Activated T-cell treated with anti-CD3 and anti-CD28 coated beads for 1 hour (primary cell): Measurements from ENCODE around the gene TMEM225.
"Not testable (repeated sequence)": the region's sequence is repeated elsewhere in the genome, so short reads cannot be mapped to it uniquely, and the experiment has no call there.

ENCODE experiments used
- DNase-seq: peaks from one replicate; pipeline ENCODE4 v3.0.0-alpha.2; 2020; ENCODE audit warnings: low read depth

Gene TMEM225

GRCh38 chr11:123885570-123885969, at the start of gene TMEM225:
Gene TMEM225, minus strand, starts transcription at chr11:123885670. Its CDS starts 245 bp downstream, at chr11:123885425.
- no peak for DNase-seq

GRCh38 chr11:123924027-123924426, 38.6 kb upstream of the TMEM225 start:
- no peak for DNase-seq

- DNase-seq = no peak
These were observed 35.5 kb upstream of the TMEM225 start for GRCh38 chr11:123920943-123921342.

GRCh38 chr11:123905826-123906225, 20.4 kb upstream of the TMEM225 start:
- DNase-seq = no peak

- DNase-seq = no peak
These were observed 19.5 kb upstream of the TMEM225 start for GRCh38 chr11:123904932-123905331.

- DNase-seq = no peak
These were observed 18.5 kb upstream of the TMEM225 start for GRCh38 chr11:123903932-123904331.

- DNase-seq = no peak
These were observed 16.4 kb upstream of the TMEM225 start, which contains the start of gene OR8D4 for GRCh38 chr11:123901867-123902266. Gene OR8D4, plus strand, starts transcription at chr11:123902167. Its CDS starts 4,265 bp downstream, at chr11:123906432.

GRCh38 chr11:123899792-123900191, 14.3 kb upstream of the TMEM225 start:
- no peak for DNase-seq

- DNase-seq = no peak
These were observed 6.6 kb upstream of the TMEM225 start for GRCh38 chr11:123892031-123892430.

- DNase-seq = no peak
These were observed 4.6 kb downstream of the TMEM225 start for GRCh38 chr11:123880912-123881311.

- not testable (repeated sequence) for DNase-seq
These were observed 17.7 kb downstream of the TMEM225 start for GRCh38 chr11:123867795-123868194.

- not testable (repeated sequence) for DNase-seq
These were observed 20.2 kb downstream of the TMEM225 start for GRCh38 chr11:123865293-123865692.

- DNase-seq = no peak
These were observed 25.7 kb downstream of the TMEM225 start for GRCh38 chr11:123859731-123860130.

- DNase-seq = no peak
These were observed 29.0 kb downstream of the TMEM225 start for GRCh38 chr11:123856444-123856843.

GRCh38 chr11:123853038-123853437, 32.4 kb downstream of the TMEM225 start:
- DNase-seq = no peak

- DNase-seq = no peak
These were observed 33.1 kb downstream of the TMEM225 start for GRCh38 chr11:123852321-123852720.

GRCh38 chr11:123851110-123851509, 34.4 kb downstream of the TMEM225 start:
- DNase-seq = no peak

GRCh38 chr11:123841174-123841573, 44.3 kb downstream of the TMEM225 start:
- DNase-seq = no peak

- no peak for DNase-seq
These were observed 46.3 kb downstream of the TMEM225 start for GRCh38 chr11:123839131-123839530.

- no peak for DNase-seq
These were observed 46.8 kb downstream of the TMEM225 start for GRCh38 chr11:123838659-123839058.

GRCh38 chr11:123838199-123838598, 47.3 kb downstream of the TMEM225 start:
- DNase-seq = no peak

- no peak for DNase-seq
These were observed 52.4 kb downstream of the TMEM225 start for GRCh38 chr11:123833095-123833494.
